NCI-H146 treated with DMSO at 0.1 percent for 48 hours (cell line): ENCODE results near the gene PARD6A.
"Not testable (repeated sequence)": the region's sequence is repeated elsewhere in the genome, so short reads cannot be mapped to it uniquely, and the experiment has no call there.

Experiments
- DNase-seq: peaks from one replicate; lab custom pipeline; 2025; ENCODE audit not compliant: unreplicated experiment; lab: John Stamatoyannopoulos, UW

The PARD6A gene

DNA sequence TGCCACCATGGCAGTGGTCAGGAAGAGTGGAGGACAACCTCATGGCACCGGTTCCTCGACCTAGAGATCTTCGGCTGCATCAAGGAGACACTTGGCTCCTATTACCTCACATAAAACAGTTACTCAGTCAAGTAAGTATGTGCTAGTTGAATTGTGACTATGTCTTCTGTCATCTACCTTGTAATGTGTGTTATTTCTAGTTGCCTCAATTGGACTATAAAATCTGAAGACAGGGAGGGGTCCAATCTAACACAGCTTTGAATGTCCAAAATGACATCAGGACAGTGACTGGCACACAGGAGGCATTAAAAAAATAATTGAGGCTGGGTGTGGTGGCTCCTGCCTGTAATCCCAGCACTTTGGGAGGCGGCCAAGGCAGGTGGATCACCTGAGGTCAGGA, 23.0 kb downstream of the PARD6A start:
- no peak for DNase-seq

DNA sequence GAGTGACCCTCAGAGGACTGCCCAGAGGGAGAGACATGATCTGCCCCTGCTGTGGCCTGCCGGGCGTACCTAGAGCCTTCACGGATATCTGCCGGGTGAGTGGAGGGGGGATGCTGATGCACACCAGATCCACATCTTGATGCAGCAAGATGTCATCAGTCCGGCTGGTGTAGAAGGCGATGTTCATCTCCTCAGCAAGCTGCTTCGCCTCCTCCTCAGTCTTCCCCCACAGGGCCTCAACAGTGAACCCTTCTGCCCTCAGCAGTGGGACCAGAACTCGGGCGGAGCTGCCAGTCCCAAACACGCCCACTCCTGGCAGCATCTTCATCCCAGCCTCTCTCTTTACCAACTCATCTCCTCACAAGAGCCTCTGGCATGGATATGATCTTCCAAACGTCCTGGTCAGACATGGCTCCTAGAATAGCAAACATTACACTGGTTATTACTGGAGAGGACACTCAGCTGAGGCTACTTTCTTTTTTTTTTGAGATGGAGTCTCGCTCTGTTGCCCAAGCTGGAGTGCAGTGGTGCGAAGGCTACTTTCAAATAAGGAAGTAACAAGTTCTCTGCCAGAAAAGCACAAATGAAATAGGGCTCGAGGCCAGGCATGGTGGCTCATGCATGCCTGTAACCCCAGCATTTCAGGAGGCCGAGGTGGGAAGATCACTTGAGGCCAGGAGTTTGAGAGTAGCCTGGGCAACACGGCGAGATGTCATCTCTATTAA, 24.8 kb downstream of the PARD6A start:
- DNase-seq: no peak

DNA sequence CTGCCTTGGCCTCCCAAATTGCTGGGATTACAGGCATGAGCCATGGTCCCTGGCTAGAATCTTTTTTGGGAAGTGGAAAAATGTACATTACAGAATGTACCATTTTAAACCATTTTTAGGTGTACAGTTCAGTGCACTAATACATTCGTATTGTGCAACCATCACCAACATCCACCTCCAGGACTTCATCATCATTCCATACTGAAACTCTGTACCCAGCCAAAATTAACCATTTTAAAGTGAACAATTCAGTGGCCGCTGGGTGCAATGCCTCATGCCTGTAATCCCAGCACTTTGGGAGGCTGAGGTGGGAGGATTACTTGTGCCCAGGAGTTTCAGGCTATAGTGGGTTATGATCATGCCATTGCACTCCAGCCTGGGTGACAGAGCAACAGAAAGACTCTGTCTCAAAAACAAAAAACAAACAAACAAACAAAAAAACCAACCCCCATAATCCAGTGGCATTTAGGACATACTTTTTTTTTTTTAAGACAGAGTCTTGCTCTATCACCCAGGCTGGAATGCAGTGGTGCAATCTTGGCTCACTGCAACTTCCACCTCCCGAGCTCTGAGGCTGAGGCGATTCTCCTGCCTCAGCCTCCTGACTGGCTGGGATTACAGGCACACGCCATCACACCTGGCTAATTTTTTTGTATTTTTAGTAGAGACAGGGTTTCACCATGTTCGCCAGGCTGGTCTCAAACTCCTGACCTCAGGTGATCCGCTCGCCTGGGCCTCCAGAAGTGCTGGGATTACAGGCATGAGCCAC, 32.9 kb downstream of the PARD6A start:
- DNase-seq: not testable (repeated sequence)

DNA sequence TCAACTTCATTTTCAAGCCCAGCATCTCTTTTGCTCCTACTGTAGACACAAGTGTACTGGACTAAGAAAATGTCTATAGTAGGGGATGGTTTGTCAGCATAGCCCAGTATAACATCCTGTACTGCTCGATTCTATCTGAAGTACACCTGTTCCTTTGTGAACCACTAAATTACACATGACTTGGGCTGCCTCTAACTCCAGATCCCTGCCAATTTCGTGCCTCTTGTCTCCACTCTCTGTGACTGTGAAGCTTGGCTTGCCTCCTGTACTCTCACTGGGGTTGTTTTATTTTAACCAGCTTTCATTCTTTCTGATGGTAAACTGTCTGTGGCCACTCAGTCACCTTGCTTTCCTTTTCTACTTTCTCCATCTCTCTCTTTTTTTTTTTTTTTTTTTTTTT, 33.9 kb downstream of the PARD6A start:
- no peak for DNase-seq

DNA sequence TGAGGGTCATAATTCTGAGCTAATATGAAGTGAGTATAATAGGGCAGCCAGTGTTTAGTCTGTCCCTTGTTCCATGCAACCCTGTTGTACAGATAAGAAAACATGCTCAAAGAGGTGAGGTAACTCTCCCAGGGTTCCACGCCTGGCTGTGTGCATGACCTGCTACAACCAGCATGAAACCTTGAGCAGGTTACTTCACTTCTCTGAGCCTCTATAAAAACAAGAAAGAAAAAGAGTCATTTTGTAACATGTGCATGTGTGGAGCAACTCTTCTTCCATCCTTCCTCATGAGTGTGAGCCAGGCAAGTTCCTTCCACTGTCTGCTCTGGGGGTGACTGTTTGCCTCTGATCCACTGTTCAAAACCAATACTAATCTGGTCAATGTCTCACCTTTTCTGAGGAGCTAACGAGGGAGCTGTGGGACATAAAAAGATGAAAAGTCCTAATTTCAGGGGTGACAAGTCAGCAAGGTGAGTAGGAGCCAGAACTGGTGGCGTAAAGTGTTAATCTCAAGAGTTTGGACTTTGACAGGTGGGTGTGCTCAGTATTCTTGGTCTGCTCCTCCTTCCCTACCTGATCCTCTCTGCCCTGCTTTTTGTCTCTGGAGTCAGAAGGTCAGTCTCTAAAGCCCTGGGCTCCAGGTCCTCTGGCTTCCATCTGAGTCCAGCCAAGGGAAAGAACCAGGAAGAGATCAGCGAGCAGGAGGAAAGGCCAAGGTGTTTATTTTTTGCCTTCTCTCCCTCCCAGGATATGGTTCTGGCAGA, 36.8 kb downstream of the PARD6A start:
- DNase-seq: no peak

DNA sequence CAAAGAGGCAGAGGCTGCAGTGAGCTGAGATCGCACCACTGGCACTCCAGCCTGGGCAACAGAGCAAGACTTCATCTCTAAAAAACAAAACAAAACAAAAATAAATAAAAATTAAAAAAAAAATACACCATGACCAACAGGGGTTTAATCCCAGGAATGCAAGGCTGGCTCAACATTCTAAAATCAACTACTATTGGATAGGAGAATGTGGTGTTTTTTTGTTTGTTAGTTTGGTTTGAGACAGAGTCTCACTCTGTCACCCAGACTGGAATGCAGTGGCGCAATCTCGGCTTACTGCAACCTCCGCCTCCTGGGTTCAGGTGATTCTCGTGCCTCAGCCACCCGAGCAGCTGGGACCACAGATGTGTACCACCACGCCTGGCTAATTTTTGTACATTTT, 38.5 kb downstream of the PARD6A start:
- DNase-seq: no peak

DNA sequence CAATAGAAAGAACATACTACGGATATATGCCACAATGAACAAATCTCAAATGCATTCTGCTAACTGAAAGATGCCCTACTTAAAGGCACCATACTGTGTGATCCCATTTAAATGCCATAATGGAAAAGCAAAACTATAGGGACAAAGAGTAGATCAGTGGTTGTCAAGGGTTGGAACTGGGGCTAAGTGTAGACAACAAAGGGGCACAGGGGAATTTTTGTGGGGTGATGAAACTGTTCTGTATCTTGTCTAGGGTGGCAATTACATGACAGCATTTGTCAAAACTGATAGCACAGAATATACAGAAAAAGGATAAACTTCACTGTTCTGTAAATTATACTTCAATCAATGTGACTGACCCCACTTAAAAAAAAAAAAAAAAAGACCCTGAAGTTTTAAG, 40.7 kb downstream of the PARD6A start:
- no peak for DNase-seq

DNA sequence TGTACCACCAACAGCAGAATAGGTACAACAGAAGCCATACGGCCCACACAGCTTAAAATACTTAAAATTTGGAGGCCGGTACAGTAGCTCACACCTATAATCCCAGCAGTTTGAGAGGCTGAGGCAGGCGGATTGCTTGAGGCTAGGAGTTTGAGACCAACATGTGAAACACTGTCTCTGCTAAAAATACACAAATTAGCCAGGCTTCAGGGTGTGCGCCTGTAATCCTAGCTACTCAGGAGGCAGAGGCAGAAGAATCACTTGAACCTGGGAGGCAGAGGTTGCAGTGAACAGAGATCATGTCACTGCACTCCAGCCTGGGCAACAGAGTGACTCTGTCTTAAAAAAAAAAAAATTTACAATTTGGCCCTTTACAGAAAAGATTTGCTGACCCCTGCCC, 41.4 kb downstream of the PARD6A start:
- DNase-seq: no peak

DNA sequence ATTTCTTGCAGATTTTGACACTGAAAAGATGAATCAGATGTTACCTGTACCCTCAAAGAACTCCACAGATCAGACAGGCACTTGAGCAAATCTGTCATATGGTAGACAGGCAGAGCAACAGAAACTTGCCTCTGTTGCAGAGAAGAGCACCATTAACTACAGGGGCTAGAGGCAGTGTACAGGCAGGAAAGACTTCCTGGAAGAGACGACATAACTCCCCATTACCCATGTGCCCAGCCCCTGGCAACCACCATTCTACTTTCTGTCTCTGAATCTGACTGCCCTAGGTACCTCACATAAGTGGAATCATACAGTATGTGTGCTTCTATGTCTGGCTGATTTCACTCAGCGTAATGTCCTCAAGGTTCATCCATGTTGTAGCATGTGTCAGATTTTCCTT, 42.9 kb downstream of the PARD6A start:
- DNase-seq: no peak

DNA sequence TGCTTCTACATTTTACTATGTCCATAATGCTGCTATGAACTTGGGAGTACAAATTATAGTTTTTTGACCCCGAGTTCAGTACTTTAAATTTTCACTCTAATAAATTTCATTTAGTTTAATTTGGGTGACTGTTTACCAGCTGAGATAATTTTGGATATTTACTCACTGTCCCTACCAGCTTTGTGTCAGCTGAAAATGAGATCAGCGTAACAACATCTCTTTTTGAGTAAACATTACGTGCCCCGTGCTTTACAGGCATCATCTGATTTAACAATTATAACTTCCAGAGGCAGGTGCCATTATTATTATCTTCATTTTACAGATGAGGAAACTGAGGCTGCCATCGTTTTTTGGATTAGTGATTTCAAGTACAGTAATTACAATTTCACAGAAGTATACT, 43.4 kb downstream of the PARD6A start:
- no peak for DNase-seq

DNA sequence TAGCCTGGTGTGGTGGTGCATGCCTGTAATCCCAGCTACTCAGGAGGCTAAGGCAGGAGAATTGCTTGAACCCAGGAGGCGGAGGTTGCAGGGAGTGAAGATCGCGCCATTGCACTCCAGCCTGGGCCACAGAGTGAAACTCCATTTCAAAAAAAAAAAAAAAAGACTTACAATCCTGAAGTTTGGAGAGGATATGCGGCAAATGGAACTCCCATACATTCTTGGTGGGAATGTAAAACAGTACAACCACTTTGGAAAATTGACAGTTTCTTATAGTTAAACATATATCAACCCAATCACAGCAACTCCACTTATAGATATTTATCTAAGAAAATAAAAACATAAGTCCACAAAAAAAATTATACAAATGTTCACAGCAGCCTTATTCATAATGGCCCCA, 46.5 kb downstream of the PARD6A start:
- no peak for DNase-seq

DNA sequence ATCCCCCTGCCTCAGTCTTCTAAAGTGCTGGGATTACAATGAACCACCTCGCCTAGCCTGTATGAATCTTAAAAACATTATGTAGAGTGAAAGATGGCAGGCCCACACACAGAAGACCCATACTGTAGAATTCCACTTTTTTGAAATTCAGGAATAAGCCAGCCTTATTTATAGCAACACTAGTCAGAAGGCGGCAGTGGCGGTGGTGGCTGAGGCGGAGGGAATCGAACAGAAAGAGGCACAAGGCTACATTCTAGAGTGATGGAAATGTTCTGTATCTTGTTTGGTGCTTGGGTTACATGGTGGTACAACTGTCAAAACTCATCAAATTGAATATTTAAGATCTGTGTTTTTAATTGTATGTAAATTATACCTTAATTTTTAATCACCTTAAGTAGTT, 47.0 kb downstream of the PARD6A start:
- DNase-seq: no peak

DNA sequence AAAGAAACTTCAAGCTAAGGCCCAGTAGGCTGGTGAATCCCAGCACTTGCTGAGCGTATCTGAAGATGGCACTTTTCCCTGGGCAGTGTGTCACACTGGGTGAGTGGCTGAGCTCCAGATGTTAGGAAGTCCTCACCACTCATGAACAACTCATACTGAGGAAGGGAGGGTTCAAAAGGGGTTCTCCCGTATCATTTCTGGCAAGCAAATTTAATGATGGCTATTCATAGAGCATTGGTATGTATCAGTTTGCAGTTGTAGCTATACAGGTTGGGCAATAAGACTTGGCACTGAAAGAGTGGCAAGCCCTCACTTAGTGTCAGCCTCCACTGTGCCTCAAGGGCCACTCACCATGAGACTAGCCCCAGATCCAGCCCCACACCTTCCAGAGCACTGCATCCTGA, 47.6 kb downstream of the PARD6A start:
- no peak for DNase-seq

DNA sequence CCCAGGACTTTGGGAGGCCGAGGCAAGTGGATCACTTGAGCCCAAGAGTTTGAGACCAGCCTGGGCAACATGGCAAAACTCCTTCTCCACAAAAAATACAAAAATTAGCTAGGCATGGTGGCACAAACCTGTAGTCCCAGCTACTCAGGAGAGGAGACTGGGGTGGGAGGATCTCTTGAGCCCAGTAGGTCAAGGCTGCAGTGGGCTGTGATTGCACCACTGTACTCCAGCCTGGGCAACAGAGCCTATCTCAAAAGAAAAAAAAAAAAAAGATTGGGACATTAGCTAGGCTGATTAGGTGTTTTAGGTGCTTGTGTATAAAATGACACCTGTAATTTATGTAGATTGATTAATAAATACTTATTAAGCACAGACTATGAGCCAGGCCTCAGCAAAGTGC, 48.3 kb downstream of the PARD6A start:
- DNase-seq: no peak

DNA sequence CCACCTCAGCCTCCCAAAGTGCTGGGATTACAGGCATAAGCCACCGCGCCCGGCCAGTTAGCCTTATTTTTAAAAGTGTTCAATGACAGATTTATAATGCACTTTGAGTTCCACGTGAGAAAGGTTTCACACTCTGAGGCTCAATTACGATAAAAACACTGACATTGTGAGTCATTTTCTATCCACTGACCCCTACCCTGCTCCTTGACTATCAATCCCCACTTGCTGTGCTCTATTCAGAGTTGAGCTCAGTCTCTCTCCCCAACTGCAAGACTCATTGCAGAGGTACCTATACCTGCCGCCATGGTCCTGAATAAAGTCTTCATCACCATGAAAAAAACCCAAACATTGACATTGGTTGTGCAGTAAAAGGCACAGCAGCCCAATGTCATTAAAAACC, 49.8 kb downstream of the PARD6A start:
- no peak for DNase-seq
